ENCODE results near the gene RMI2. TPM values are rescaled to one million over a fixed set of nuclear protein-coding genes. Genes with fewer than 3 reads are reported as not detected.
A peak's percentile ranks its signal among the peaks of the same experiment; 100 is the strongest.

The RMI2 gene
- polyA plus RNA-seq, 1 donor (not counting 4 experiments of a cell fraction or from before 2014, with no cell fraction given): 6.8 TPM

- dilution Hi-C loops (cut with MboI; ENCODE audit: extremely low pct_ligation_motif_present, low sequenced_read_pairs): no loop called here
- Histone ChIP-seq H3K36me3 (ENCODE audit: control insufficient read depth in 2 of 2, extremely low read depth in 1 of 2, insufficient read depth in 2 of 2, low read length in 2 of 2) (no peaks in the 10 kb centered on the region), H3K4me1 (ENCODE audit: control insufficient read depth, extremely low read depth, insufficient read depth, low read length) (peaks cover 8% of the 10 kb centered on the region), H3K79me2 (ENCODE audit: control insufficient read depth, insufficient read depth, low read length) (no peaks in the 10 kb centered on the region), H3K9ac (ENCODE audit: control insufficient read depth, extremely low read depth, insufficient read depth, low read length) (no peak overlapping the region), H2AFZ (ENCODE audit: control insufficient read depth, low read length) (peak overlapping the region; percentile 57), H4K20me1 (ENCODE audit: control insufficient read depth, extremely low read depth, insufficient read depth, low read length) (no peaks in the 10 kb centered on the region), H3K9me1 (ENCODE audit: control insufficient read depth, extremely low read depth, insufficient read depth, low read length) (no peaks in the 10 kb centered on the region), H3K4me2 (ENCODE audit: control insufficient read depth, extremely low read depth, insufficient read depth, low read depth, low read length) (peak overlapping the region; percentile 42), H3K27ac (ENCODE audit: control insufficient read depth, insufficient read depth, low read length) (no peak overlapping the region), H3K4me3 (ENCODE audit: control insufficient read depth in 2 of 3, extremely low read depth in 1 of 3, insufficient read depth in 2 of 3, low read depth in 1 of 3, low read length in 3 of 3) (peak overlapping the region in 1 of 3 experiments; percentile 44), H3K27me3 (ENCODE audit: control insufficient read depth, extremely low read depth, insufficient read depth, low read length) (no peaks in the 10 kb centered on the region), H3K9me3 (ENCODE audit: control insufficient read depth, low read depth, low read length) (no peaks in the 10 kb centered on the region)
- TF ChIP-seq EZH2 (IDR thresholded peaks at IDR 0.05; ENCODE audit: low read length): no peak
- no peak for TF ChIP-seq CTCF (optimal IDR thresholded peaks at IDR 0.05 in 1 of 3, IDR thresholded peaks at IDR 0.05 in 1 of 3, conservative IDR thresholded peaks at IDR 0.05 in 1 of 3; ENCODE audit: extremely low read depth in 1 of 3, insufficient read depth in 2 of 3, low read length in 3 of 3)
- no peak for DNase-seq (ENCODE audit: low read depth, low spot score)
- no peak for FAIRE-seq
Observed at GRCh38 chr16:11312718-11313492, 32.4 kb upstream of the RMI2 start.

- H3K9me1 ChIP-seq (ENCODE audit: control insufficient read depth, extremely low read depth, insufficient read depth, low read length): no peaks in the 10 kb centered on the region
- peak overlapping the region; percentile 42 for H3K4me2 ChIP-seq (ENCODE audit: control insufficient read depth, extremely low read depth, insufficient read depth, low read depth, low read length)
- H3K9me3 ChIP-seq (ENCODE audit: control insufficient read depth, low read depth, low read length): no peaks in the 10 kb centered on the region
- H3K27ac ChIP-seq (ENCODE audit: control insufficient read depth, insufficient read depth, low read length): no peak overlapping the region
- H3K36me3 ChIP-seq (ENCODE audit: control insufficient read depth in 2 of 2, extremely low read depth in 1 of 2, insufficient read depth in 2 of 2, low read length in 2 of 2): no peaks in the 10 kb centered on the region
- no peak overlapping the region for H3K4me3 ChIP-seq (ENCODE audit: control insufficient read depth in 2 of 3, extremely low read depth in 1 of 3, insufficient read depth in 2 of 3, low read depth in 1 of 3, low read length in 3 of 3)
- H4K20me1 ChIP-seq (ENCODE audit: control insufficient read depth, extremely low read depth, insufficient read depth, low read length): no peaks in the 10 kb centered on the region
- no peaks in the 10 kb centered on the region for H3K27me3 ChIP-seq (ENCODE audit: control insufficient read depth, extremely low read depth, insufficient read depth, low read length)
- no peaks in the 10 kb centered on the region for H3K79me2 ChIP-seq (ENCODE audit: control insufficient read depth, insufficient read depth, low read length)
- TF ChIP-seq EZH2 (IDR thresholded peaks at IDR 0.05; ENCODE audit: low read length): no peak
- TF ChIP-seq CTCF (optimal IDR thresholded peaks at IDR 0.05 in 1 of 3, IDR thresholded peaks at IDR 0.05 in 1 of 3, conservative IDR thresholded peaks at IDR 0.05 in 1 of 3; ENCODE audit: extremely low read depth in 1 of 3, insufficient read depth in 2 of 3, low read length in 3 of 3): no peak
- H3K4me1 ChIP-seq (ENCODE audit: control insufficient read depth, extremely low read depth, insufficient read depth, low read length): peaks cover 8% of the 10 kb centered on the region
- no peak for DNase-seq (ENCODE audit: low read depth, low spot score)
- dilution Hi-C loops (cut with MboI; ENCODE audit: extremely low pct_ligation_motif_present, low sequenced_read_pairs): no loop called here
- H3K9ac ChIP-seq (ENCODE audit: control insufficient read depth, extremely low read depth, insufficient read depth, low read length): no peak overlapping the region
- FAIRE-seq: no peak
- no peak overlapping the region for H2AFZ ChIP-seq (ENCODE audit: control insufficient read depth, low read length)
Observed at GRCh38 chr16:11313493-11314308, 31.6 kb upstream of the RMI2 start.
